Right lobe of liver (tissue), 4 donors: ENCODE results near the gene SIPA1.

Experiments
- CTCF ChIP-seq, 4 donors: fragments of 200-600 bp in 3 of 4; fragments of 450-650 bp in 1 of 4; IDR thresholded peaks; one replicate each; pipeline versions ENCODE4 v1.5.1 to v1.8.0; 2016 to 2022; ENCODE audit warnings: antibody characterized with exemption in 4 of 4, mild to moderate bottlenecking in 2 of 4
- POLR2A ChIP-seq: fragments of 450-650 bp; IDR thresholded peaks from one replicate; pipeline ENCODE4 v1.6.1; 2017; ENCODE audit warnings: antibody characterized with exemption, mild to moderate bottlenecking
- donor health status: DM: no; HTN: no; CAD: no.
- donor health status: DM: no; HTN: no; CAD: no.
- donor health status: DM: no; HTN: yes; CAD: no.

GRCh38 chr11:65611028-65611757, 26.7 kb upstream of the SIPA1 start:
- no peak for TF ChIP-seq CTCF (IDR thresholded peaks at IDR 0.05)
- TF ChIP-seq POLR2A, result no peak
